SU-DHL-6 (cell line): ENCODE results near the gene ANKRD55.

ENCODE experiments used
- H2AFZ ChIP-seq: fragments of 200-600 bp; sonication (generic); 2 replicates; pipeline ENCODE4 v1.6.1; 2014; ENCODE audit warnings: low read depth, mild to moderate bottlenecking, moderate library complexity, mixed read lengths, antibody characterized with exemption, low read length; ENCODE audit not compliant: severe bottlenecking
- H3F3A ChIP-seq: fragments of 200-600 bp; shearing (Covaris generic); 2 replicates; pipeline ENCODE4 v1.6.0; 2016; ENCODE audit warnings: antibody characterized with exemption, mild to moderate bottlenecking; ENCODE audit not compliant: insufficient read depth
- H3K27ac ChIP-seq: fragments of 200-600 bp; sonication (generic); 2 replicates; pipeline ENCODE4 v1.5.1; 2016; ENCODE audit warnings: low read depth, mild to moderate bottlenecking, low read length, moderate library complexity, mixed read lengths
- H3K27me3 ChIP-seq: fragments of 200-600 bp; sonication (generic), shearing (Covaris generic); 2 replicates; pipeline ENCODE4 v1.6.0; 2014; ENCODE audit warnings: mild to moderate bottlenecking, low read length
- H3K36me3 ChIP-seq: fragments of 200-600 bp; sonication (generic); 2 replicates; pipeline ENCODE4 v1.6.1; 2014; ENCODE audit warnings: mild to moderate bottlenecking, low read length, mixed read lengths
- H3K4me2 ChIP-seq: fragments of 300-600, 200-600 bp; shearing (Covaris generic), sonication (generic); 2 replicates; pipeline ENCODE4 v1.6.0; 2014; ENCODE audit warnings: low read length, low read depth, mild to moderate bottlenecking; ENCODE audit not compliant: poor library complexity, severe bottlenecking
- H3K4me3 ChIP-seq: fragments of 200-600 bp; sonication (generic); 2 replicates; pipeline ENCODE4 v1.5.1; 2014; ENCODE audit warnings: antibody characterized with exemption, low read length, mild to moderate bottlenecking, mixed read lengths; ENCODE audit not compliant: insufficient read depth, poor library complexity, severe bottlenecking
- H3K79me2 ChIP-seq: fragments of 200-600 bp; sonication (generic); 2 replicates; pipeline ENCODE4 v1.6.1; 2014; ENCODE audit warnings: mild to moderate bottlenecking, low read length, moderate library complexity; ENCODE audit not compliant: insufficient read depth
- H3K9ac ChIP-seq: fragments of 200-600 bp; sonication (generic); 2 replicates; pipeline ENCODE4 v1.7.0; 2014; ENCODE audit warnings: mild to moderate bottlenecking, low read length
- H3K9me2 ChIP-seq: fragments of 200-600 bp; sonication (generic); replicated peaks from 2 replicates; pipeline ENCODE4 v1.6.1; 2014; ENCODE audit warnings: low read length; ENCODE audit not compliant: insufficient read depth
- H3K9me3 ChIP-seq: fragments of 200-600 bp; sonication (generic); 2 replicates; pipeline ENCODE4 v1.6.1; 2014; ENCODE audit warnings: low read length, mixed read lengths; ENCODE audit not compliant: insufficient read depth
- H4K20me1 ChIP-seq: fragments of 200-600 bp; sonication (generic); 2 replicates; pipeline ENCODE4 v1.6.1; 2014; ENCODE audit warnings: low read depth, mild to moderate bottlenecking, antibody characterized with exemption, low read length, moderate library complexity, mixed read lengths
- CTCF ChIP-seq: fragments of 200-600 bp; sonication (generic); IDR thresholded peaks from one replicate; pipeline ENCODE4 v1.5.1; 2017; ENCODE audit warnings: antibody characterized with exemption, mild to moderate bottlenecking, low read length, moderate library complexity; ENCODE audit not compliant: insufficient read depth, poor library complexity, severe bottlenecking
- EZH2phosphoT487 ChIP-seq: fragments of 200-600 bp; sonication (generic), shearing (Covaris generic); conservative IDR thresholded peaks from 2 replicates; pipeline ENCODE4 v1.6.1; 2018; ENCODE audit warnings: mild to moderate bottlenecking, antibody characterized with exemption, low read length, moderate library complexity, mixed read lengths

The ANKRD55 gene

GRCh38 chr5:56097055-56097454 is 136.1 kb downstream of the ANKRD55 start:
- H3K9ac ChIP-seq = no peak overlapping the region
- H3K27me3 ChIP-seq = no peaks in the 10 kb centered on the region
- H4K20me1 ChIP-seq = no peaks in the 10 kb centered on the region
- no peak overlapping the region for H2AFZ ChIP-seq
- H3K27ac ChIP-seq = no peak overlapping the region
- no peak overlapping the region for H3K4me2 ChIP-seq
- H3F3A ChIP-seq = no peaks in the 10 kb centered on the region
- H3K9me3 ChIP-seq = no peaks in the 10 kb centered on the region
- H3K4me3 ChIP-seq = no peak overlapping the region
- no peaks in the 10 kb centered on the region for H3K36me3 ChIP-seq
- no peaks in the 10 kb centered on the region for H3K9me2 ChIP-seq
- no peak for TF ChIP-seq EZH2phosphoT487
- H3K79me2 ChIP-seq = no peaks in the 10 kb centered on the region

DNA sequence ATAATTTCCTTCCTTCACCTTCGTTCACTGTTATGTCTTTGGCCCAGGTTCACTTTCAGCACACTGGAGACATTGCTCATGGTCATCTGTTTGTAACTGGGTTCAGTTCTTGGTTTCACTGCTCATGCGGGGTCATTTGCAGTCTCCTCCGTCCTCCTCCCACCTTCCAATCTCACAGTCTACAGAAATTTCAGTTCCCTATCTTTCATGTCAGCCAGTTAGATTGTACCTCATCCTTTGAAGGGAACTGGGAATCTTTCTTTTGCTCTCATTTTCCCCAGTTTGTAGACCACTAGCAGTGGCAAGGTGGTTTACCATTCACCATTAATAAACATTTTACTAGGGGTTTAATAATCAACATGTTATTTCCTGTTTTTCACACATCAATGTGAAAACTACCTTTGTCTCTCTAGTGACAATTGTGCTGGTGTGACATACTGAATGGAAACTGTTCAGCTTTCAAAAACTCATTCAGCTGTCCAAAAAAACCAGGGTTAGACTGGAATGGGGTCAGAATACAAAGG is 137.5 kb downstream of the ANKRD55 start:
- Histone ChIP-seq H3K9me3 (no peaks in the 10 kb centered on the region), H3K4me3 (no peak overlapping the region), H3K4me2 (no peak overlapping the region), H3K36me3 (no peaks in the 10 kb centered on the region), H2AFZ (no peak overlapping the region), H3K27ac (no peak overlapping the region), H3K79me2 (no peaks in the 10 kb centered on the region), H3F3A (no peaks in the 10 kb centered on the region), H3K9ac (no peak overlapping the region), H3K27me3 (no peaks in the 10 kb centered on the region), H3K9me2 (no peaks in the 10 kb centered on the region), H4K20me1 (no peaks in the 10 kb centered on the region)
- TF ChIP-seq CTCF (no peak), EZH2phosphoT487 (no peak)

- no peaks in the 10 kb centered on the region for H3K9me3 ChIP-seq
Measured at GRCh38 chr5:56094579-56095361, 138.4 kb downstream of the ANKRD55 start.

More at GRCh38 chr5:56094579-56095361, 138.4 kb downstream of the ANKRD55 start:
- Histone ChIP-seq H3K27me3 (no peaks in the 10 kb centered on the region), H3K4me3 (no peak overlapping the region), H3K27ac (no peak overlapping the region), H3K4me2 (no peak overlapping the region), H3K79me2 (no peaks in the 10 kb centered on the region), H4K20me1 (no peaks in the 10 kb centered on the region), H2AFZ (no peak overlapping the region), H3K9ac (no peak overlapping the region), H3K36me3 (no peaks in the 10 kb centered on the region), H3F3A (no peaks in the 10 kb centered on the region), H3K9me2 (no peaks in the 10 kb centered on the region)
- TF ChIP-seq CTCF (no peak), EZH2phosphoT487 (no peak)
